A673 (cell line): Measurements from ENCODE around the gene RRP8. TPM values are rescaled to one million over a fixed set of nuclear protein-coding genes. Genes with fewer than 3 reads are reported as not detected.

Experiments used
- BruUV-seq: library from RNA; stranded (reverse); fragments of 400-500 nt; replicated peaks from 2 replicates; lab custom pipeline; 2021; lab: Mats Ljungman, UMichigan
- CTCF ChIA-PET: fragments of 300-600 bp; sonication (Branson Sonifier 250); formaldehyde crosslinking; loops from one replicate; lab custom pipeline; 2022; ENCODE audit warnings: antibody characterized with exemption; lab: Charles Lee
- POLR2A ChIA-PET: fragments of 300-600 bp; sonication (Branson Sonifier 250); formaldehyde crosslinking; loops from one replicate; lab custom pipeline; 2022; ENCODE audit warnings: antibody characterized with exemption; ENCODE audit not compliant: low non-redundant PET; lab: Charles Lee
- DNase-seq: peaks from one replicate; pipeline ENCODE4 v3.0.0-alpha.2; 2015; ENCODE audit warnings: low spot score
- H3K27ac ChIP-seq: fragments of 200-600 bp; sonication (generic); 2 replicates; pipeline ENCODE4 v1.5.1; 2016; ENCODE audit warnings: mixed run types, low read depth, mild to moderate bottlenecking, mixed read lengths, antibody characterized with exemption, low read length; ENCODE audit not compliant: poor library complexity, severe bottlenecking
- H3K27me3 ChIP-seq: fragments of 200-600 bp; sonication (generic); replicated peaks from 2 replicates; pipeline ENCODE4 v1.6.1; 2017; ENCODE audit warnings: mixed run types, low read depth, mild to moderate bottlenecking, mixed read lengths, antibody characterized with exemption, low read length; ENCODE audit not compliant: insufficient read depth, poor library complexity
- H3K36me3 ChIP-seq: fragments of 200-600 bp; sonication (generic); 2 replicates; pipeline ENCODE4 v1.6.1; 2016; ENCODE audit warnings: mixed run types, mild to moderate bottlenecking, mixed read lengths, antibody characterized with exemption, low read length; ENCODE audit not compliant: insufficient read depth, poor library complexity, severe bottlenecking
- H3K4me1 ChIP-seq: fragments of 200-600 bp; sonication (generic); 2 replicates; pipeline ENCODE4 v1.6.1; 2017; ENCODE audit warnings: mixed run types, mild to moderate bottlenecking, mixed read lengths, antibody characterized with exemption, low read length; ENCODE audit not compliant: insufficient read depth, poor library complexity, severe bottlenecking
- H3K4me3 ChIP-seq: fragments of 200-600 bp; sonication (generic); 2 replicates; pipeline ENCODE4 v1.5.1; 2016; ENCODE audit warnings: low read depth, mixed run types, mild to moderate bottlenecking, mixed read lengths, low read length; ENCODE audit not compliant: poor library complexity, severe bottlenecking
- H3K9me3 ChIP-seq: fragments of 200-600 bp; sonication (generic); 2 replicates; pipeline ENCODE4 v1.6.1; 2016; ENCODE audit warnings: mixed run types, low read depth, mild to moderate bottlenecking, mixed read lengths, antibody characterized with exemption, low read length; ENCODE audit not compliant: poor library complexity, severe bottlenecking
- EZH2 ChIP-seq: fragments of 200-600 bp; sonication (generic); IDR thresholded peaks from 2 replicates; pipeline ENCODE4 v1.6.1; 2017; ENCODE audit warnings: borderline replicate concordance, low read depth, mild to moderate bottlenecking, mixed read lengths, antibody characterized with exemption, low read length; ENCODE audit not compliant: poor library complexity, severe bottlenecking
- intact Hi-C: fragments of 100-400 bp; cut with micrococcal nuclease; formaldehyde crosslinking; loops from one replicate; pipeline ENCODE4 v1.10.0; 2022; ENCODE audit not compliant: unreplicated experiment
- total RNA-seq: library from RNA; stranded (reverse); gene quantifications from 2 replicates; pipeline ENCODE4 v1.2.3, GENCODE V29; 2021
- TF ChIP-seq, protein P1 (sequence below): fragments of 300-800, 200-600 bp; sonication (generic); conservative IDR thresholded peaks from 2 replicates; pipeline ENCODE4 v1.5.1; 2017; ENCODE audit warnings: low read depth, mild to moderate bottlenecking, antibody characterized with exemption, low read length, moderate library complexity, mixed read lengths

Gene RRP8
- total RNA-seq, 1 experiment from 2014 or later, result 21.6 TPM

DNA sequence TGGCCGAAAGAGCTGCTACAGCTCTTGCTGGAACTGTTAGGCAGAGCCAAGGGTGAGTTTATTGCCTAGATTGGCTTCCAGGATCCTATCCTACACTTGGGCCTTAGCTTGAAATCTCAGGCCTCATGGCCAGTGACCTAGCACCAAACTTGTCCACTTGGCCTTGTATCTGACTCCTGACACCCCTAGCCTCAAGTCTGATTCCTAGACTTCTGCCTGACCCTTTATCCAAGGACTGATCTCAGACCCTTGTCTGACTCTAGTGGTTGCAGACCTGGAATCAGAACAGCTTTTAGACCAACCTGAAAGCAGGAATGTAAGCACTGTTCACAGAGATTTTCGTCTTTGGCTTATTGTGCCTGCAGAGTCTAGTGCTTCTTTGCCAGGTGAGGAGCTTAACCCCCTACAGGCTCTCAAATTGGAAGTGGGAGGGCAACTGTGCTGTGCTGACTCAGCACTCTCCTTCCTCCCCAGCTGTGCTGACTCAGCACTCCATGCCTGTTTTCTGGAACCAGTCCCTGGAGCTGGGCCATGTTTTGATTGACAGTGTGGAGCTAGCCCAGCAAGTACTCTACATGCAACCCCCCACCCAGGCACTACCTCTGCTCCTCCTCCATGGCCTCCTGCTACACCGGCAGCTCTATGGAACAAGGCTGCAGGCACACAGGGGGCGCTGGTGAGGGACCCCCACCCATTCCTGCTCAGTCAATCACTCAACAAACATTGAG is 35.1 kb downstream of the RRP8 start:
- no peaks in the 10 kb centered on the region for H3K27me3 ChIP-seq
- H3K4me3 ChIP-seq, result no peak overlapping the region
- intact Hi-C loops, result no loop called here
- TF ChIP-seq EZH2, result no peak
- TF ChIP-seq, protein P1, sequence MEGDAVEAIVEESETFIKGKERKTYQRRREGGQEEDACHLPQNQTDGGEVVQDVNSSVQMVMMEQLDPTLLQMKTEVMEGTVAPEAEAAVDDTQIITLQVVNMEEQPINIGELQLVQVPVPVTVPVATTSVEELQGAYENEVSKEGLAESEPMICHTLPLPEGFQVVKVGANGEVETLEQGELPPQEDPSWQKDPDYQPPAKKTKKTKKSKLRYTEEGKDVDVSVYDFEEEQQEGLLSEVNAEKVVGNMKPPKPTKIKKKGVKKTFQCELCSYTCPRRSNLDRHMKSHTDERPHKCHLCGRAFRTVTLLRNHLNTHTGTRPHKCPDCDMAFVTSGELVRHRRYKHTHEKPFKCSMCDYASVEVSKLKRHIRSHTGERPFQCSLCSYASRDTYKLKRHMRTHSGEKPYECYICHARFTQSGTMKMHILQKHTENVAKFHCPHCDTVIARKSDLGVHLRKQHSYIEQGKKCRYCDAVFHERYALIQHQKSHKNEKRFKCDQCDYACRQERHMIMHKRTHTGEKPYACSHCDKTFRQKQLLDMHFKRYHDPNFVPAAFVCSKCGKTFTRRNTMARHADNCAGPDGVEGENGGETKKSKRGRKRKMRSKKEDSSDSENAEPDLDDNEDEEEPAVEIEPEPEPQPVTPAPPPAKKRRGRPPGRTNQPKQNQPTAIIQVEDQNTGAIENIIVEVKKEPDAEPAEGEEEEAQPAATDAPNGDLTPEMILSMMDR, result peak; percentile 31; the same call in 1 of the 2 replicates
- ChIA-PET CTCF (no interaction called here), POLR2A (no interaction called here)
- no peak overlapping the region for H3K27ac ChIP-seq
- no peaks in the 10 kb centered on the region for H3K36me3 ChIP-seq
- no peaks in the 10 kb centered on the region for H3K9me3 ChIP-seq
- H3K4me1 ChIP-seq, result peaks cover 11% of the 10 kb centered on the region
- no TSS peak for BruUV-seq
- DNase-seq, result peak; percentile 85

DNA sequence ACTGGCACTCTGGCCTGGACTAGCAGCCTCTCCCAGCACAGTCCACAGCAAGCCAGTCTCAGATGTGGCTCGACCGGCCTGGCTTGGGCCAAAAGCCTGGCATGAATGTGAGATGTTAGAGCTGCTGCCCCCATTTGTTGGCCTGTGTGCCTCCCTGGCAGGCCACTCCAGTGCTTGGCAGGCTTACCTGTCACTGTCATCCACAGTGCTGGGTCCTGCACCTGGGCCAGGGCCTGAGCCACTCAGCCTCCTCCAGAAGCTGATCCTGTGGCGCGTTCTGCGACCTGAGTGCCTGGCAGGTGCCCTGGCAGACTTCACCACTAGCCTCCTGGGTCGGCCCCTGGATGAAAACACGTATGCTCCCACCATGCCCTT is 36.1 kb downstream of the RRP8 start:
- DNase-seq, result no peak
- POLR2A ChIA-PET, result no interaction called here
- H3K27me3 ChIP-seq, result no peaks in the 10 kb centered on the region
- no TSS peak for BruUV-seq
- CTCF ChIA-PET, result no interaction called here
- no peaks in the 10 kb centered on the region for H3K36me3 ChIP-seq
- no peak overlapping the region for H3K4me3 ChIP-seq
- no peak overlapping the region for H3K27ac ChIP-seq
- intact Hi-C loops, result no loop called here
- TF ChIP-seq, protein P1, result no peak
- TF ChIP-seq EZH2, result no peak
- H3K9me3 ChIP-seq, result no peaks in the 10 kb centered on the region
- peaks cover 11% of the 10 kb centered on the region for H3K4me1 ChIP-seq

DNA sequence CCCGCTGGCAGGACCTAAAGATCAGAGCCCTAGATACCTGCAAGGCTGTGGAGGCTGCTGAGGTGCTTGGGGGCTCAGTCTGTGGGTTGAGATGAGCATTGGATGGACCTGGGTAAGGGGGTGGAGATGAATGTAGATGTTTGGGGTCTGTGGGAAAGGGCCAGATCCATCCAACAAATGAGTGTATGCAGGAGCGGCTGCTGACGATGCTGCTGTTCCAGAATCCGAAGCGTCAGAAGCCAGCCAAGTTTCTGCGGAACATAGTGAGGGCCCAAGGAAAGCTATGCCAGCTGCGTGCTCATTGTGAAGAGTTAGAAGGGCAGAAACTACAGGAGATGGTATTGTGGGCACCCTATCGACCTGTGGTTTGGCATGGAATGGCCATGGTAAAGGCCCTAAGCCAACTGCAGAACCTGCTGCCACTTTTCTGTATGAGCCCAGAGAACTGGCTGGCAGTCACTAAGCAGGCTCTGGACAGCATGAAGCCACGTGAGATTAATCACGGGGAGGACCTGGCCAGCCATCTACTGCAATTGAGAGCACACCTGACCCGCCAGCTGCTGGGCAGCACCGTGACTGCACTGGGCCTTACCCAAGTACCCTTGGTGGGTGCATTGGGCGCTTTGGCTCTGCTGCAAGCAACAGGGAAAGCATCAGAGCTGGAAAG is 36.6 kb downstream of the RRP8 start:
- peaks cover 11% of the 10 kb centered on the region for H3K4me1 ChIP-seq
- no peaks in the 10 kb centered on the region for H3K9me3 ChIP-seq
- no TSS peak for BruUV-seq
- H3K27me3 ChIP-seq, result no peaks in the 10 kb centered on the region
- DNase-seq, result no peak
- no peak overlapping the region for H3K4me3 ChIP-seq
- POLR2A ChIA-PET, result no interaction called here
- no peaks in the 10 kb centered on the region for H3K36me3 ChIP-seq
- CTCF ChIA-PET, result no interaction called here
- intact Hi-C loops, result no loop called here
- H3K27ac ChIP-seq, result no peak overlapping the region
- TF ChIP-seq, protein P1, result no peak
- TF ChIP-seq EZH2, result no peak
